Neural crest cell (in vitro differentiated cells): Measurements from ENCODE around the gene GIT2. TPM values are rescaled to one million over a fixed set of nuclear protein-coding genes. Genes with fewer than 3 reads are reported as not detected.

Experiments
- DNase-seq: peaks from one replicate; pipeline ENCODE4 v3.0.0; 2021; ENCODE audit warnings: low read depth, mixed read lengths, low spot score
- H3K27ac Mint-ChIP-seq: one replicate; pipeline ENCODE4 v1.8.0; 2021; ENCODE audit warnings: mild to moderate bottlenecking, mixed read lengths; ENCODE audit not compliant: unreplicated experiment
- H3K27me3 Mint-ChIP-seq: 2 replicates; pipeline ENCODE4 v1.8.0; 2021; ENCODE audit warnings: low read depth, mild to moderate bottlenecking, mixed read lengths
- H3K36me3 Mint-ChIP-seq: 2 replicates; pipeline ENCODE4 v1.8.0; 2021; ENCODE audit warnings: low read depth, mild to moderate bottlenecking, mixed read lengths
- H3K4me1 Mint-ChIP-seq: 2 replicates; pipeline ENCODE4 v1.8.0; 2021; ENCODE audit warnings: mixed read lengths
- H3K4me3 Mint-ChIP-seq: one replicate; pipeline ENCODE4 v1.8.0; 2021; ENCODE audit warnings: mild to moderate bottlenecking, mixed read lengths
- H3K9me3 Mint-ChIP-seq: 2 replicates; pipeline ENCODE4 v1.8.0; 2021; ENCODE audit warnings: mixed read lengths
- total RNA-seq: library from RNA; stranded (reverse); gene quantifications from 2 replicates; pipeline ENCODE4 v1.2.1, GENCODE V29; 2021
- TF ChIP-seq, protein P1 (sequence below): fragments of 200-600 bp; sonication (generic); conservative IDR thresholded peaks from 2 replicates; pipeline ENCODE4 v1.5.0; 2021; ENCODE audit warnings: antibody characterized with exemption, mild to moderate bottlenecking

Gene GIT2
- total RNA-seq, 1 donor from 2014 or later, result 31.1 TPM

DNA sequence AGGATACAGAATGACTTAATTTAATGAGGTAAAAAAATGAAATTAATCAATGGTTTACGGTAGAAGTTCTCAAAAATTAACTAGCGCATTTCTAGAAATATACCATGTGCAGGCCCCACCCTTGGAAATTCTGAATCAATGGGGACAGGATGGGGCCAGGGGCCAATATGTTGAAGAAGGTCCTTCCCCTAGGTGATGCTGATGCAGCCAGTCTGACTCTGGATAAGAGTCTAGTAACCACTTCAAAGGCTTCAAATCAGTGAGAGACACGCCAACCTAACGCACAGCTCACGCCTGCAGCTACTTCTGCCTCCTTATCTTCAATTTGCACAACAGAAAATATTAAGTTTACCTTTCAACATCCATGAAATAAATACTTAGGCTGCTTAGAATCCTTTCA is 14.9 kb downstream of the GIT2 start:
- no peak overlapping the region for H3K4me3 Mint-ChIP-seq
- no peaks in the 10 kb centered on the region for H3K27me3 Mint-ChIP-seq
- peaks cover 30% of the 10 kb centered on the region for H3K36me3 Mint-ChIP-seq
- H3K9me3 Mint-ChIP-seq, result no peaks in the 10 kb centered on the region
- DNase-seq, result no peak
- H3K4me1 Mint-ChIP-seq, result no peaks in the 10 kb centered on the region
- TF ChIP-seq, protein P1, sequence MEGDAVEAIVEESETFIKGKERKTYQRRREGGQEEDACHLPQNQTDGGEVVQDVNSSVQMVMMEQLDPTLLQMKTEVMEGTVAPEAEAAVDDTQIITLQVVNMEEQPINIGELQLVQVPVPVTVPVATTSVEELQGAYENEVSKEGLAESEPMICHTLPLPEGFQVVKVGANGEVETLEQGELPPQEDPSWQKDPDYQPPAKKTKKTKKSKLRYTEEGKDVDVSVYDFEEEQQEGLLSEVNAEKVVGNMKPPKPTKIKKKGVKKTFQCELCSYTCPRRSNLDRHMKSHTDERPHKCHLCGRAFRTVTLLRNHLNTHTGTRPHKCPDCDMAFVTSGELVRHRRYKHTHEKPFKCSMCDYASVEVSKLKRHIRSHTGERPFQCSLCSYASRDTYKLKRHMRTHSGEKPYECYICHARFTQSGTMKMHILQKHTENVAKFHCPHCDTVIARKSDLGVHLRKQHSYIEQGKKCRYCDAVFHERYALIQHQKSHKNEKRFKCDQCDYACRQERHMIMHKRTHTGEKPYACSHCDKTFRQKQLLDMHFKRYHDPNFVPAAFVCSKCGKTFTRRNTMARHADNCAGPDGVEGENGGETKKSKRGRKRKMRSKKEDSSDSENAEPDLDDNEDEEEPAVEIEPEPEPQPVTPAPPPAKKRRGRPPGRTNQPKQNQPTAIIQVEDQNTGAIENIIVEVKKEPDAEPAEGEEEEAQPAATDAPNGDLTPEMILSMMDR, result no peak
- H3K27ac Mint-ChIP-seq, result no peak overlapping the region

DNA sequence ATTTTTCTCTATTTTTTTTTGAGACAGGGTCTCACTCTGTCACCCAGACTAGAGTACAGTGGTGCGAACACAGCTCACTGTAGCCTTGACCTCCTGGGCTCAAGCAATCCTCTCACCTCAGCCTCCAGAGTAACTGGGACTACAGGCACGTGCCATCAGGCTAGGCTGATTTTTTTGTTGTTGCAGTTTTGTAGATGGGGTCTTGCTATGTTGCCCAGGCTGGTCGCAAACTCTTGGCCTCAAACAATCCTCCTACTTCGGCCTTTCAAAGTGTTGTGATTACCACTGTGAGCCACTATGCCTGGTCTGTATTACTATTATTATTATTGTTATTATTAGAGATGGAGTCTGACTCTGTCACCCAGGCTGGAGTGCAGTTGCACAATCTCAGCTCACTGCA is 23.3 kb downstream of the GIT2 start:
- H3K9me3 Mint-ChIP-seq, result no peaks in the 10 kb centered on the region

DNA sequence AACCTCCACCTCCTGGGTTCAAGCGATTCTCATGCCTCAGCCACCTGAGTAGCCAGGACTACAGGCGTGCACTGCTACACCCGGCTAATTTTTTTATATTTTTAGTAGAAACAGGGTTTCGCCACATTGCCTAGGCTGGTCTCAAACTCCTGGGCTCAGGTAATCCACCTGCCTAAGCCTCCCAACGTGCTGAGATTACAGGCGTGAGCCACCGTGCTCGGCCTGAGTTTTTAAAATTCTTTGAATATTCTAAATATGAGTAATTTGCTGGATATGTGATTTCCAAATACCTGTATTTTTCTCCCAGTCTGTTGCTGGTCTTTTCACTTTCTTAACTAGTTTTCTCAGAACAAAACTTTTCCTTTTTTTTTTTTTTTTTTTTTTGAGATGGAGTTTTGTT is 27.4 kb downstream of the GIT2 start:
- H3K9me3 Mint-ChIP-seq, result no peaks in the 10 kb centered on the region
- no peak overlapping the region for H3K4me3 Mint-ChIP-seq
- no peak overlapping the region for H3K27ac Mint-ChIP-seq
- peaks cover 6% of the 10 kb centered on the region for H3K36me3 Mint-ChIP-seq
- no peaks in the 10 kb centered on the region for H3K4me1 Mint-ChIP-seq
- H3K27me3 Mint-ChIP-seq, result no peaks in the 10 kb centered on the region
- DNase-seq, result no peak
- TF ChIP-seq, protein P1, result no peak

More for the DNA sequence above, 23.3 kb downstream of the GIT2 start:
- peaks cover 19% of the 10 kb centered on the region for H3K36me3 Mint-ChIP-seq
- no peak for DNase-seq
- H3K4me3 Mint-ChIP-seq, result no peak overlapping the region
- no peaks in the 10 kb centered on the region for H3K4me1 Mint-ChIP-seq
- no peak overlapping the region for H3K27ac Mint-ChIP-seq
- TF ChIP-seq, protein P1, result no peak
- H3K27me3 Mint-ChIP-seq, result no peaks in the 10 kb centered on the region

DNA sequence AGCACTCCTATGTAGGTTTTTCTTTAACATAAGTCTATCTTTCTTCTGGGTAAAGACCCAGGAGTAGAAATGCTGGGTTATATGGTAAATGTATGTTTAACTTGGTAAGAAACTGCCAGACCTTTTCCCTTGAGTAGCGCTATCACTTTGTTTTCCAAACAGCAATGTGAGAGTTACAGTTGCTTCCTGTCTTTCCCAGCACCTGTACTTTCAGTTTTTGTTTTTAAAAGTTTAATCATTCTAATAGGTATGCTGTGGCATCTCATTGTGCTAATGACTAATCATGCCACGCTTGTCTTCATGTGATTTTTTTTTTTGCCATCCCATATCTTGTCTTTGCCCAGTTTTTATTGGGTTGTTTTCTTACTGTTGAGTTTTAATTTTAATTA is 28.1 kb downstream of the GIT2 start:
- DNase-seq, result no peak
- no peak overlapping the region for H3K4me3 Mint-ChIP-seq
- no peak overlapping the region for H3K27ac Mint-ChIP-seq
- H3K36me3 Mint-ChIP-seq, result peaks cover 5% of the 10 kb centered on the region
- H3K27me3 Mint-ChIP-seq, result no peaks in the 10 kb centered on the region
- no peaks in the 10 kb centered on the region for H3K4me1 Mint-ChIP-seq
- no peaks in the 10 kb centered on the region for H3K9me3 Mint-ChIP-seq
- TF ChIP-seq, protein P1, result no peak

DNA sequence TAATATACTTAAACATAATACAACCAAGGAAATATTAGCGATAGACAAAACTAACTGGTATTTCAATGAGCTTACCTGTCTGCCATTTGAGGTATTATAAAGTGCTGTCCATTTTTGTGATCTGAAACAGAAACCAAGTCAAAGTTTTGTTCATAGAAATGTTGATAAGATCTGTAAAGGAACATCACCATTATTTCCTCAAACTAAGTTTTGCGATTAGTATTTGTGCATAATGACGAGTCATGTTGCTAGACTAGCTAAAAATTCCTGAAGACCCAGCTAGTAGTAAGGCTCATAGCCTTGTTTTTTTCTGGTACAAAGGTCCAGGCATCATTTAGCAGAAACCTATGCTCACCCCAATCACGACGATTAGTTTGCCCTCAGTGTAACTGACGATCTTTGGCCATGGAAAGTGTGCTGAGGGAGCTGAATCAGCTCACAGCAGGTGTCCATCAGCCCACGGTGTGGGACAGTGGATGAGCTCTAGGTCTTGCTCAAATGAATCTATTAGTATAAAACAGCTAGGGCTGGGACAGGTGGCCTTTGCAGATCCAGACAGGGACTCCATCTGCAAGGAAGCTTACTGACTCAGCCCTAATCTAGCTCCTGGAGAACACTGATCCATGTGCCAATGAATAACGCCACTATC is 28.7 kb downstream of the GIT2 start:
- no peak for DNase-seq
- TF ChIP-seq, protein P1, result no peak
- peaks cover 5% of the 10 kb centered on the region for H3K36me3 Mint-ChIP-seq
- H3K27ac Mint-ChIP-seq, result no peak overlapping the region
- no peak overlapping the region for H3K4me3 Mint-ChIP-seq
- no peaks in the 10 kb centered on the region for H3K9me3 Mint-ChIP-seq
- no peaks in the 10 kb centered on the region for H3K27me3 Mint-ChIP-seq
- no peaks in the 10 kb centered on the region for H3K4me1 Mint-ChIP-seq
